DMS53 treated with DMSO at 0.1 percent for 48 hours (cell line): Measurements from ENCODE around the gene BTBD9.

Experiments used
- DNase-seq: peaks from one replicate; lab custom pipeline; 2025; ENCODE audit not compliant: unreplicated experiment; lab: John Stamatoyannopoulos, UW

The BTBD9 gene

GRCh38 chr6:38485488-38485887 lies 154.2 kb downstream of the BTBD9 start:
- no peak for DNase-seq

GRCh38 chr6:38484656-38485055 lies 155.1 kb downstream of the BTBD9 start:
- DNase-seq = no peak

GRCh38 chr6:38483526-38483925 lies 156.2 kb downstream of the BTBD9 start:
- DNase-seq = no peak

- DNase-seq = no peak
These were observed 157.3 kb downstream of the BTBD9 start for GRCh38 chr6:38482466-38482865.

- no peak for DNase-seq
These were observed 157.9 kb downstream of the BTBD9 start for GRCh38 chr6:38481851-38482250.

- DNase-seq = no peak
These were observed 158.4 kb downstream of the BTBD9 start for GRCh38 chr6:38481211-38481836.

- no peak for DNase-seq
These were observed 159.7 kb downstream of the BTBD9 start for GRCh38 chr6:38480036-38480435.

- DNase-seq = no peak
These were observed 160.4 kb downstream of the BTBD9 start for GRCh38 chr6:38479331-38479730.

- DNase-seq = no peak
These were observed 162.0 kb downstream of the BTBD9 start for GRCh38 chr6:38477680-38478260.

- no peak for DNase-seq
These were observed 162.8 kb downstream of the BTBD9 start for GRCh38 chr6:38476888-38477287.

- no peak for DNase-seq
These were observed 163.6 kb downstream of the BTBD9 start for GRCh38 chr6:38476141-38476540.

GRCh38 chr6:38470548-38470947 lies 169.2 kb downstream of the BTBD9 start:
- DNase-seq = no peak

- no peak for DNase-seq
These were observed 172.2 kb downstream of the BTBD9 start for GRCh38 chr6:38467566-38467965.

- no peak for DNase-seq
These were observed 179.5 kb downstream of the BTBD9 start for GRCh38 chr6:38460186-38460585.

- DNase-seq = no peak
These were observed 180.4 kb downstream of the BTBD9 start for GRCh38 chr6:38459291-38459690.

- no peak for DNase-seq
These were observed 185.9 kb downstream of the BTBD9 start for GRCh38 chr6:38453861-38454260.

- no peak for DNase-seq
These were observed 186.7 kb downstream of the BTBD9 start for GRCh38 chr6:38452816-38453660.

GRCh38 chr6:38450717-38451116 lies 189.0 kb downstream of the BTBD9 start:
- no peak for DNase-seq

- no peak for DNase-seq
These were observed 193.8 kb downstream of the BTBD9 start for GRCh38 chr6:38445925-38446324.

GRCh38 chr6:38445336-38445735 lies 194.4 kb downstream of the BTBD9 start:
- DNase-seq = no peak

GRCh38 chr6:38443352-38444144 lies 196.2 kb downstream of the BTBD9 start:
- no peak for DNase-seq
